Measurements from ENCODE around the gene SLC4A5. TPM values are rescaled to one million over a fixed set of nuclear protein-coding genes. Genes with fewer than 3 reads are reported as not detected.

Gene SLC4A5
- total RNA-seq, 1 donor from 2014 or later, result 4.4 TPM

- Histone ChIP-seq H3K4me3 (no peak overlapping the region), H3K36me3 (no peaks in the 10 kb centered on the region), H3K4me1 (no peaks in the 10 kb centered on the region), H3K27me3 (no peaks in the 10 kb centered on the region), H3K9me3 (no peaks in the 10 kb centered on the region), H3K27ac (no peak overlapping the region)
- no peak for TF ChIP-seq POLR2AphosphoS5 (IDR thresholded peaks at IDR 0.05; ENCODE audit: insufficient read depth in 1 of 2, low read depth in 1 of 2)
- TF ChIP-seq, protein P1, sequence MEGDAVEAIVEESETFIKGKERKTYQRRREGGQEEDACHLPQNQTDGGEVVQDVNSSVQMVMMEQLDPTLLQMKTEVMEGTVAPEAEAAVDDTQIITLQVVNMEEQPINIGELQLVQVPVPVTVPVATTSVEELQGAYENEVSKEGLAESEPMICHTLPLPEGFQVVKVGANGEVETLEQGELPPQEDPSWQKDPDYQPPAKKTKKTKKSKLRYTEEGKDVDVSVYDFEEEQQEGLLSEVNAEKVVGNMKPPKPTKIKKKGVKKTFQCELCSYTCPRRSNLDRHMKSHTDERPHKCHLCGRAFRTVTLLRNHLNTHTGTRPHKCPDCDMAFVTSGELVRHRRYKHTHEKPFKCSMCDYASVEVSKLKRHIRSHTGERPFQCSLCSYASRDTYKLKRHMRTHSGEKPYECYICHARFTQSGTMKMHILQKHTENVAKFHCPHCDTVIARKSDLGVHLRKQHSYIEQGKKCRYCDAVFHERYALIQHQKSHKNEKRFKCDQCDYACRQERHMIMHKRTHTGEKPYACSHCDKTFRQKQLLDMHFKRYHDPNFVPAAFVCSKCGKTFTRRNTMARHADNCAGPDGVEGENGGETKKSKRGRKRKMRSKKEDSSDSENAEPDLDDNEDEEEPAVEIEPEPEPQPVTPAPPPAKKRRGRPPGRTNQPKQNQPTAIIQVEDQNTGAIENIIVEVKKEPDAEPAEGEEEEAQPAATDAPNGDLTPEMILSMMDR (IDR thresholded peaks at IDR 0.05), result no peak
- no peak for TF ChIP-seq POLR2A (IDR thresholded peaks at IDR 0.05)
- intact Hi-C loops (cut with DNase I), result no loop called here
- DNase-seq (ENCODE audit: extremely low spot score in 2 of 2), result no peak
Observed at GRCh38 chr2:74252036-74252435, 91.2 kb downstream of the SLC4A5 start.

DNA sequence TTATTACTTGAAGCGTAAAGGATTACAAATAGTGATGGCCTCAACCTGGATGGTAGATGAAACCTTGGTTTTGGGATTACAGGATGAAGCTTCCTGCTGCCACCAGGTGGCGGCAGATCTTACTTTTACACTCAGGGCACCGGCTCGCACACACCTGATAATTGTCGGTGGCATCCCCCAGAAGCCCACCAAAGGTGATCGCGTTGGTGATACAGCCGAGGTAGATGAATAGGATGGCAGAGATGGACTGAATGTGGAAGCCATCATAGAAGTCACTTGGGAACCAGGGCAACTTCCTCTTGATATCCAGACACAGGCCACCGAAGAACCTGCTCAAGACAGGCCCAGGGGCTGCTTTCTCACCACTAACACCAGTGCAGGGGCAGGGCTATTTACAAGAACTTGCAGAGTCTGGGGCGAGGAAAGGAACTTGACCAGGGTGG lies 93.0 kb downstream of the SLC4A5 start:
- Histone ChIP-seq H3K27ac (no peak overlapping the region), H3K27me3 (no peaks in the 10 kb centered on the region), H3K4me1 (no peaks in the 10 kb centered on the region), H3K4me3 (no peak overlapping the region), H3K9me3 (no peaks in the 10 kb centered on the region), H3K36me3 (no peaks in the 10 kb centered on the region)
- TF ChIP-seq POLR2A (IDR thresholded peaks at IDR 0.05) (no peak), POLR2AphosphoS5 (IDR thresholded peaks at IDR 0.05; ENCODE audit: insufficient read depth in 1 of 2, low read depth in 1 of 2) (no peak)
- TF ChIP-seq, protein P1 (IDR thresholded peaks at IDR 0.05), result peak; percentile 17 to 67 (median 52)
- intact Hi-C loops (cut with DNase I), result no loop called here
- no peak for DNase-seq (ENCODE audit: extremely low spot score in 2 of 2)

DNA sequence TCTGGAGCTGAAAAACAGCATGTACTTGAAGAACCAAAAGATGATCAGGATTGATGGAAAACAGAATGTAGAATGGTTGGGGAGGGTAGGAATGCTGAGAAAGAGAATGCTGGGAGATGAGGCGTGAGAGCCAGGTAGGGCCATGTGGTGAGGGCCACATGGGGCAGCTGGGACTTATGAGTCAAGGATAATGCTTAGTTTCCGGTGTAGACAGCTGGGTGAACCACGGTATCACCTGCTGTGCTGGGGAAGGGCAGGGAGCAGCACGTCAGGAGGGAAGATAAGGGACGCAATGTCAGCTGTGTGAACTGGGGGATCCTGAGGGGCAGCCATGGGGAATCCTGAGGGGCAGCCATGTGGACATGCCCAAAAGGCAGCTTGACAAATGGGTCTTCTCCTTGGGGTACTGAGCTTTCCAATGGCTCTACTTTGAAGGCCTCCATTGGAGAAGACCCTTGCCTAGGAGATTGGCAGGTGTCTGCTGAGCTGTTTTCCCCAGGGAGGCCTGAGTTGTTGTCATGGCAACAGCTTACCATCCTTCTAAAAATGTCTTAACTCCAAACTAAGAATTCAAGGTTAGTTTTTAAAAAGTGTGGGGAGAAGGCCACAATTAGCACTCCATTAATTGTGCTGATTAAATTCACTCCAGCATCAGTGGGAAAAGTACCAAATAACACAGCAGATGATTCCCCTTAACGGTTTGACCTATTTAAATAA lies 93.7 kb downstream of the SLC4A5 start:
- Histone ChIP-seq H3K9me3 (no peaks in the 10 kb centered on the region), H3K4me3 (no peak overlapping the region), H3K4me1 (no peaks in the 10 kb centered on the region), H3K27me3 (no peaks in the 10 kb centered on the region), H3K27ac (no peak overlapping the region), H3K36me3 (no peaks in the 10 kb centered on the region)
- intact Hi-C loops (cut with DNase I), result no loop called here
- no peak for DNase-seq (ENCODE audit: extremely low spot score in 2 of 2)
- TF ChIP-seq, protein P1 (IDR thresholded peaks at IDR 0.05), result no peak
- TF ChIP-seq POLR2A (IDR thresholded peaks at IDR 0.05) (no peak), POLR2AphosphoS5 (IDR thresholded peaks at IDR 0.05; ENCODE audit: insufficient read depth in 1 of 2, low read depth in 1 of 2) (no peak)

DNA sequence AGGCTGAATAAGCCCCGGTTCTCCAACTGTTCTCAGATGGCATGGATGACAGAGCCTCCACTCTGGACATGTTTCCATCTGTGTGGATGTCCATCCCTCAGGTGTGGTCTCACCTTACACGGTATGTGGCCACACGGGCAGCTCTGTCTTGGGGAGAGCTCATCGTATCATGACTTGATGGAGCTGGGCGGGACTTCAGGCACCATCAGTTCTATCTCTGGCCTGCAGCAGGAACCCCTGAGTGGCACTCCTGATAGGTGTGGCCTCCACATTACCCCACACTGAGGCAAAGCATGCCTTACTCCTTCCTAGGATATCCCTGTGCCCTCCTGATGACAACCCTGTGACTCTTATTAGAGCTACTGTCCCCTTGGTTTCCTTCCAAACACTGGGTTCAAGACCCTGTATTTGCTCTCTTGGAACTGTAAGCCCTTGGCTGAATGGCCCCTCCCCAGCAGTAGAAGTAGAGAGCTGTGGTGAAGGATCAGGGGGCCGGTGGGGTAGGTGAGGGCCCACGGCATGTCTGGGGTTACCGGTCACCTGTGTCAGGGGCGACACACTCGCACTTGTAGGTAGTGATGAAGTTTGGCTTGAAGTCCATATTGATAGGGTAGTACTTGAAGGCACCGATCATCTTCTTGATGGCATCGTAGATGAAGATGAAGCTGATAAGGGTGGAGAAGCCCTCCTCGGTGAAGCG lies 96.6 kb downstream of the SLC4A5 start:
- Histone ChIP-seq H3K27ac (no peak overlapping the region), H3K4me3 (no peak overlapping the region), H3K4me1 (no peaks in the 10 kb centered on the region), H3K27me3 (no peaks in the 10 kb centered on the region), H3K9me3 (no peaks in the 10 kb centered on the region), H3K36me3 (no peaks in the 10 kb centered on the region)
- no peak for DNase-seq (ENCODE audit: extremely low spot score in 2 of 2)
- TF ChIP-seq POLR2AphosphoS5 (IDR thresholded peaks at IDR 0.05; ENCODE audit: insufficient read depth in 1 of 2, low read depth in 1 of 2) (no peak), POLR2A (IDR thresholded peaks at IDR 0.05) (no peak)
- TF ChIP-seq, protein P1 (IDR thresholded peaks at IDR 0.05), result no peak
- intact Hi-C loops (cut with DNase I), result no loop called here

- Histone ChIP-seq H3K4me3 (no peak overlapping the region), H3K4me1 (no peaks in the 10 kb centered on the region), H3K9me3 (no peaks in the 10 kb centered on the region), H3K27me3 (no peaks in the 10 kb centered on the region), H3K27ac (no peak overlapping the region), H3K36me3 (no peaks in the 10 kb centered on the region)
- no peak for DNase-seq (ENCODE audit: extremely low spot score in 2 of 2)
- TF ChIP-seq, protein P1 (IDR thresholded peaks at IDR 0.05), result no peak
- TF ChIP-seq POLR2A (IDR thresholded peaks at IDR 0.05) (no peak), POLR2AphosphoS5 (IDR thresholded peaks at IDR 0.05; ENCODE audit: insufficient read depth in 1 of 2, low read depth in 1 of 2) (no peak)
- intact Hi-C loops (cut with DNase I), result no loop called here
Observed at GRCh38 chr2:74244286-74244685, 98.9 kb downstream of the SLC4A5 start.
